ENCODE results near the gene CDH4. TPM values are rescaled to one million over a fixed set of nuclear protein-coding genes. Genes with fewer than 3 reads are reported as not detected.

The CDH4 gene
- total and polyA plus RNA-seq, 2 of the 13 experiments (the other 11 are each of a cell fraction or from before 2014, with no cell fraction given): not detected

DNA sequence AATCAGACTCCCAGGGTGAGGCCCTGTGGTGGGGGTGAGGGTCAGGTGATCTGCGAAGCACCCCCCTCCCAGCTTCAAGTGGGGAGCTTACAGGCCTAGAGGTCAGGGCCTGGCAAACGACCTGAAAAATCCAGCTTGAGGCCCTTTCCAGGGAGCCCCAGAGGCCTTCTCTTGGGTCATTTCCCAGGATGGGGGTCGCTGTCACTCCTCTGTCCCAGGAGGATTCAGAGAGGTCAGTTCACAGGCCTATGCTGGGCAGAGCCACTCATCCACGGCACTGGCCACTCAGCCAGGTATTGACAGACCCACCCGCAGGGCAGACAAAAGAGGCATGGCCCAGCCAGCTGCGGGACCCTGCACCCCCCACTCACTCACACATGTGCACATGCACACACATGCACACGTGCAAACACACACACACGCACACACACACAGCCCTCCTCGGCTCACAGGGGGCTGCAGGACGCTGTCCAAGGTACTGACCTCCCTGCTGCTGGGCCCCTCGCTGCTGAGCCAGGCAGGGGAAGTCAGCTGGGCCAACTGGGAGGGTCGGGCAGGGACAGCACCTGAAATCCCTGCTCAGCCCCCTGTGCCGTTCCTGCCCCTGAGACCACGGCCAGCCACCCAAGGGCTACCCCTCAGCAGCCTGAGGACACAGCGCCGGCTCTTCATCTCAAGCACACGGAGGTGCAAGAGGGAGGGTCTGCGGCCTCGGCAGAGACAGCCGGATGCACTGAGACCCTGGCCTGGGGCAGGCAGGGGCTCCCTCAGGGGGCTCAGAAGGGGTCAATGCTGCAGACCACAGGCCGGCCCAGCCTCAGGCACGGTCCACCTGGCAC, 699.9 kb downstream of the CDH4 start (continued):
- TF ChIP-seq, protein P1, sequence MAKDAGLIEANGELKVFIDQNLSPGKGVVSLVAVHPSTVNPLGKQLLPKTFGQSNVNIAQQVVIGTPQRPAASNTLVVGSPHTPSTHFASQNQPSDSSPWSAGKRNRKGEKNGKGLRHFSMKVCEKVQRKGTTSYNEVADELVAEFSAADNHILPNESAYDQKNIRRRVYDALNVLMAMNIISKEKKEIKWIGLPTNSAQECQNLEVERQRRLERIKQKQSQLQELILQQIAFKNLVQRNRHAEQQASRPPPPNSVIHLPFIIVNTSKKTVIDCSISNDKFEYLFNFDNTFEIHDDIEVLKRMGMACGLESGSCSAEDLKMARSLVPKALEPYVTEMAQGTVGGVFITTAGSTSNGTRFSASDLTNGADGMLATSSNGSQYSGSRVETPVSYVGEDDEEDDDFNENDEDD (CRISPR knock-in tag; IDR thresholded peaks at IDR 0.05; ENCODE audit: borderline replicate concordance): peak; percentile 42; the same call in 1 of the 2 replicates
- TF ChIP-seq HDAC2 (CRISPR knock-in tag; IDR thresholded peaks at IDR 0.05) (peak; percentile 91), ERF (CRISPR knock-in tag; IDR thresholded peaks at IDR 0.05) (peak; percentile 97), BHLHE40 (IDR thresholded peaks at IDR 0.05; ENCODE audit: low read length) (peak; percentile 93), ZSCAN22 (CRISPR knock-in tag; IDR thresholded peaks at IDR 0.05) (peak; percentile 71; the same call in 1 of the 2 replicates), FOXP1 (IDR thresholded peaks at IDR 0.05) (no peak), FOXP1 (CRISPR knock-in tag; IDR thresholded peaks at IDR 0.05) (0 out of 2 replicates have a peak, but pooled peaks have one; percentile 22), ZNF773 (CRISPR knock-in tag; IDR thresholded peaks at IDR 0.05; ENCODE audit: borderline replicate concordance) (peak; percentile 97), SIN3B (IDR thresholded peaks at IDR 0.05; ENCODE audit: low read length) (no peak), MZF1 (CRISPR knock-in tag; IDR thresholded peaks at IDR 0.05; ENCODE audit: borderline replicate concordance) (peak; percentile 98), NCOR1 (IDR thresholded peaks at IDR 0.05; ENCODE audit: borderline replicate concordance, low read length) (no peak), CREB1 (IDR thresholded peaks at IDR 0.05) (no peak), CREB1 (CRISPR knock-in tag; IDR thresholded peaks at IDR 0.05) (no peak), PHF5A (CRISPR knock-in tag; IDR thresholded peaks at IDR 0.05; ENCODE audit: low read depth, unreplicated experiment) (no peak), ZNF253 (CRISPR knock-in tag; IDR thresholded peaks at IDR 0.05; ENCODE audit: borderline replicate concordance) (peak; percentile 90), KDM5B (CRISPR knock-in tag; IDR thresholded peaks at IDR 0.05; ENCODE audit: borderline replicate concordance) (peak; percentile 97), MYC (CRISPR knock-in tag; IDR thresholded peaks at IDR 0.05; ENCODE audit: borderline replicate concordance) (peak; percentile 85), NR3C1 (CRISPR knock-in tag; IDR thresholded peaks at IDR 0.05) (no peak), GTF3A (CRISPR knock-in tag; conservative IDR thresholded peaks at IDR 0.05) (no peak)
- TF ChIP-seq, protein P2, sequence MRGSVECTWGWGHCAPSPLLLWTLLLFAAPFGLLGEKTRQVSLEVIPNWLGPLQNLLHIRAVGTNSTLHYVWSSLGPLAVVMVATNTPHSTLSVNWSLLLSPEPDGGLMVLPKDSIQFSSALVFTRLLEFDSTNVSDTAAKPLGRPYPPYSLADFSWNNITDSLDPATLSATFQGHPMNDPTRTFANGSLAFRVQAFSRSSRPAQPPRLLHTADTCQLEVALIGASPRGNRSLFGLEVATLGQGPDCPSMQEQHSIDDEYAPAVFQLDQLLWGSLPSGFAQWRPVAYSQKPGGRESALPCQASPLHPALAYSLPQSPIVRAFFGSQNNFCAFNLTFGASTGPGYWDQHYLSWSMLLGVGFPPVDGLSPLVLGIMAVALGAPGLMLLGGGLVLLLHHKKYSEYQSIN (CRISPR knock-in tag; IDR thresholded peaks at IDR 0.05; ENCODE audit: borderline replicate concordance): peak; percentile 92; the same call in 1 of the 2 replicates
- TF ChIP-seq, protein P3, sequence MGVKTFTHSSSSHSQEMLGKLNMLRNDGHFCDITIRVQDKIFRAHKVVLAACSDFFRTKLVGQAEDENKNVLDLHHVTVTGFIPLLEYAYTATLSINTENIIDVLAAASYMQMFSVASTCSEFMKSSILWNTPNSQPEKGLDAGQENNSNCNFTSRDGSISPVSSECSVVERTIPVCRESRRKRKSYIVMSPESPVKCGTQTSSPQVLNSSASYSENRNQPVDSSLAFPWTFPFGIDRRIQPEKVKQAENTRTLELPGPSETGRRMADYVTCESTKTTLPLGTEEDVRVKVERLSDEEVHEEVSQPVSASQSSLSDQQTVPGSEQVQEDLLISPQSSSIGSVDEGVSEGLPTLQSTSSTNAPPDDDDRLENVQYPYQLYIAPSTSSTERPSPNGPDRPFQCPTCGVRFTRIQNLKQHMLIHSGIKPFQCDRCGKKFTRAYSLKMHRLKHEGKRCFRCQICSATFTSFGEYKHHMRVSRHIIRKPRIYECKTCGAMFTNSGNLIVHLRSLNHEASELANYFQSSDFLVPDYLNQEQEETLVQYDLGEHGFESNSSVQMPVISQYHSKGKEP (CRISPR knock-in tag; IDR thresholded peaks at IDR 0.05): peak; percentile 99
- TF ChIP-seq, protein P4, sequence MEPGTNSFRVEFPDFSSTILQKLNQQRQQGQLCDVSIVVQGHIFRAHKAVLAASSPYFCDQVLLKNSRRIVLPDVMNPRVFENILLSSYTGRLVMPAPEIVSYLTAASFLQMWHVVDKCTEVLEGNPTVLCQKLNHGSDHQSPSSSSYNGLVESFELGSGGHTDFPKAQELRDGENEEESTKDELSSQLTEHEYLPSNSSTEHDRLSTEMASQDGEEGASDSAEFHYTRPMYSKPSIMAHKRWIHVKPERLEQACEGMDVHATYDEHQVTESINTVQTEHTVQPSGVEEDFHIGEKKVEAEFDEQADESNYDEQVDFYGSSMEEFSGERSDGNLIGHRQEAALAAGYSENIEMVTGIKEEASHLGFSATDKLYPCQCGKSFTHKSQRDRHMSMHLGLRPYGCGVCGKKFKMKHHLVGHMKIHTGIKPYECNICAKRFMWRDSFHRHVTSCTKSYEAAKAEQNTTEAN (CRISPR knock-in tag; conservative IDR thresholded peaks at IDR 0.05): peak; percentile 98
- TF ChIP-seq, protein P5, sequence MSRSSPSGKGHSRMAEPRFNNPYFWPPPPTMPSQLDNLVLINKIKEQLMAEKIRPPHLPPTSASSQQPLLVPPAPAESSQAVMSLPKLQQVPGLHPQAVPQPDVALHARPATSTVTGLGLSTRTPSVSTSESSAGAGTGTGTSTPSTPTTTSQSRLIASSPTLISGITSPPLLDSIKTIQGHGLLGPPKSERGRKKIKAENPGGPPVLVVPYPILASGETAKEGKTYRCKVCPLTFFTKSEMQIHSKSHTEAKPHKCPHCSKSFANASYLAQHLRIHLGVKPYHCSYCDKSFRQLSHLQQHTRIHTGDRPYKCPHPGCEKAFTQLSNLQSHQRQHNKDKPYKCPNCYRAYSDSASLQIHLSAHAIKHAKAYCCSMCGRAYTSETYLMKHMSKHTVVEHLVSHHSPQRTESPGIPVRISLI (CRISPR knock-in tag; IDR thresholded peaks at IDR 0.05; ENCODE audit: borderline replicate concordance): no peak; the same call in 1 of the 2 replicates
- TF ChIP-seq, protein P6, sequence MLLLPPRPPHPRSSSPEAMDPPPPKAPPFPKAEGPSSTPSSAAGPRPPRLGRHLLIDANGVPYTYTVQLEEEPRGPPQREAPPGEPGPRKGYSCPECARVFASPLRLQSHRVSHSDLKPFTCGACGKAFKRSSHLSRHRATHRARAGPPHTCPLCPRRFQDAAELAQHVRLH (CRISPR knock-in tag; IDR thresholded peaks at IDR 0.05; ENCODE audit: borderline replicate concordance, low read depth): peak; percentile 98

Data from HepG2 (cell line).